GM13977 (cell line): ENCODE data around the gene PIGH.

ENCODE experiments used
- DNase-seq: peaks from one replicate; pipeline ENCODE4 v3.0.0; 2012; ENCODE audit warnings: low spot score
- CTCF ChIP-seq: IDR thresholded peaks from 2 replicates; pipeline ENCODE4 v1.5.1; 2012; ENCODE audit warnings: mild to moderate bottlenecking, control low read depth; ENCODE audit not compliant: insufficient read depth; ENCODE audit errors: extremely low read depth, missing control alignments
- in situ Hi-C: fragments of 300-500 bp; cut with MboI; formaldehyde crosslinking; loops from one replicate; pipeline ENCODE4 v1.12.0; 2022; ENCODE audit warnings: low sequenced_read_pairs, low pct_unique_long_range_greater_than_20kb, mixed read lengths, inconsistent platforms; ENCODE audit not compliant: unreplicated experiment

The PIGH gene

GRCh38 chr14:67580336-67581171, 19.5 kb downstream of the PIGH start:
- no peak for DNase-seq
- in situ Hi-C loops: no loop called here

GRCh38 chr14:67579636-67580035, 20.4 kb downstream of the PIGH start:
- no peak for TF ChIP-seq CTCF
- in situ Hi-C loops: no loop called here
- DNase-seq: no peak

More at GRCh38 chr14:67580336-67581171, 19.5 kb downstream of the PIGH start:
- no peak for TF ChIP-seq CTCF

GRCh38 chr14:67579040-67579439, 21.0 kb downstream of the PIGH start:
- no peak for TF ChIP-seq CTCF
- DNase-seq: no peak
- in situ Hi-C loops: no loop called here

GRCh38 chr14:67577909-67578749, 21.9 kb downstream of the PIGH start:
- TF ChIP-seq CTCF: no peak
- DNase-seq: no peak
- in situ Hi-C loops: no loop called here

- TF ChIP-seq CTCF: no peak
- DNase-seq: no peak
- in situ Hi-C loops: no loop called here
Measured at GRCh38 chr14:67577181-67577808, 22.8 kb downstream of the PIGH start.

GRCh38 chr14:67576216-67576955, 23.7 kb downstream of the PIGH start:
- TF ChIP-seq CTCF: no peak
- no peak for DNase-seq
- in situ Hi-C loops: no loop called here
